SK-N-SH treated with all-trans-retinoic acid at 6 μM for 48 hours (cell line): ENCODE data around the gene OR51B4.
A peak's percentile ranks its signal among the peaks of the same experiment; 100 is the strongest.
"Not testable (repeated sequence)": the region's sequence is repeated elsewhere in the genome, so short reads cannot be mapped to it uniquely, and the experiment has no call there.

Experiments
- ATAC-seq: fragments of 200-7000 bp; cut with Tn5 transposase; 3 replicates; pipeline ENCODE4 v1.9.1; 2020; ENCODE audit warnings: mild to moderate bottlenecking, moderate library complexity
- ARNTL ChIP-seq: fragments of 450-650 bp; formaldehyde crosslinking; IDR thresholded peaks from 2 replicates; pipeline ENCODE4 v1.5.0; 2020; ENCODE audit warnings: low read depth, mild to moderate bottlenecking, moderate library complexity, borderline replicate concordance
- CSDC2 ChIP-seq: fragments of 250-450 bp; sonication (Bioruptor Pico); IDR thresholded peaks from 2 replicates; pipeline ENCODE4 v1.5.0; 2020; ENCODE audit warnings: mild to moderate bottlenecking, moderate library complexity
- ESRRG ChIP-seq: fragments of 250-450 bp; sonication (Bioruptor Pico); IDR thresholded peaks from 2 replicates; pipeline ENCODE4 v1.6.1; 2021; ENCODE audit warnings: mild to moderate bottlenecking
- GLIS3 ChIP-seq: fragments of 250-450 bp; sonication (Bioruptor Pico); IDR thresholded peaks from 2 replicates; pipeline ENCODE4 v1.5.0; 2020; ENCODE audit warnings: mild to moderate bottlenecking, moderate library complexity
- OSR1 ChIP-seq: fragments of 250-450 bp; sonication (Bioruptor Pico); IDR thresholded peaks from 2 replicates; pipeline ENCODE4 v1.8.0; 2022; ENCODE audit warnings: moderate library complexity, mild to moderate bottlenecking, inconsistent platforms
- POU6F1 ChIP-seq: fragments of 250-450 bp; sonication (Bioruptor Pico); IDR thresholded peaks from 2 replicates; pipeline ENCODE4 v1.8.0; 2021; ENCODE audit warnings: low read depth, mild to moderate bottlenecking, moderate library complexity, borderline replicate concordance
- PPARA ChIP-seq: fragments of 250-450 bp; sonication (Bioruptor Pico); IDR thresholded peaks from 2 replicates; pipeline ENCODE4 v1.5.0; 2020; ENCODE audit warnings: mild to moderate bottlenecking, borderline replicate concordance
- RARB ChIP-seq: fragments of 250-450 bp; sonication (Bioruptor Pico); IDR thresholded peaks from 2 replicates; pipeline ENCODE4 v1.8.0; 2021; ENCODE audit warnings: mild to moderate bottlenecking, moderate library complexity
- SNAI2 ChIP-seq: fragments of 250-450 bp; sonication (Bioruptor Pico); IDR thresholded peaks from 2 replicates; pipeline ENCODE4 v1.5.0; 2020; ENCODE audit warnings: mild to moderate bottlenecking, moderate library complexity
- TCF4 ChIP-seq: fragments of 250-450 bp; sonication (Bioruptor Pico); IDR thresholded peaks from 2 replicates; pipeline ENCODE4 v1.8.0; 2021; ENCODE audit warnings: mild to moderate bottlenecking, moderate library complexity, borderline replicate concordance
- TOX ChIP-seq: fragments of 250-450 bp; sonication (Bioruptor Pico); IDR thresholded peaks from 2 replicates; pipeline ENCODE4 v1.8.0; 2021; ENCODE audit warnings: mild to moderate bottlenecking, moderate library complexity, borderline replicate concordance
- TSHZ2 ChIP-seq: fragments of 250-450 bp; sonication (Bioruptor Pico); IDR thresholded peaks from 2 replicates; pipeline ENCODE4 v1.5.0; 2020; ENCODE audit warnings: mild to moderate bottlenecking, moderate library complexity
- ZC3H10 ChIP-seq: fragments of 250-450 bp; sonication (Bioruptor Pico); IDR thresholded peaks from 2 replicates; pipeline ENCODE4 v1.5.1; 2021; ENCODE audit warnings: mild to moderate bottlenecking, moderate library complexity
- ZFP3 ChIP-seq: fragments of 250-450 bp; sonication (Bioruptor Pico); IDR thresholded peaks from 2 replicates; pipeline ENCODE4 v1.5.0; 2020; ENCODE audit warnings: mild to moderate bottlenecking, moderate library complexity
- ZFP30 ChIP-seq: fragments of 450-650 bp; formaldehyde crosslinking; IDR thresholded peaks from 2 replicates; pipeline ENCODE4 v1.5.0; 2022; ENCODE audit warnings: mild to moderate bottlenecking, moderate library complexity
- ZNF565 ChIP-seq: fragments of 450-650 bp; formaldehyde crosslinking; conservative IDR thresholded peaks from 2 replicates; pipeline ENCODE4 v1.5.0; 2020; ENCODE audit warnings: low read depth, mild to moderate bottlenecking, moderate library complexity
- ZNF70 ChIP-seq: fragments of 450-650 bp; formaldehyde crosslinking; IDR thresholded peaks from 2 replicates; pipeline ENCODE4 v1.5.0; 2020; ENCODE audit warnings: mild to moderate bottlenecking, moderate library complexity

The OR51B4 gene

GRCh38 chr11:5297721-5298323 is 3.9 kb downstream of the OR51B4 start:
- ATAC-seq = no peak
- TF ChIP-seq TCF4 (CRISPR knock-in tag) (no peak), OSR1 (CRISPR knock-in tag) (no peak), POU6F1 (CRISPR knock-in tag) (no peak)

GRCh38 chr11:5294342-5294995 is 7.3 kb downstream of the OR51B4 start:
- not testable (repeated sequence) for ATAC-seq

GRCh38 chr11:5293028-5293427 is 8.7 kb downstream of the OR51B4 start:
- TF ChIP-seq ESRRG (CRISPR knock-in tag) = no peak
- TF ChIP-seq RARB = no peak
- no peak for TF ChIP-seq CSDC2 (CRISPR knock-in tag)
- no peak for TF ChIP-seq ARNTL (CRISPR knock-in tag)
- no peak for TF ChIP-seq ZFP3
- no peak for TF ChIP-seq PPARA (CRISPR knock-in tag)
- no peak for TF ChIP-seq OSR1 (CRISPR knock-in tag)
- TF ChIP-seq POU6F1 (CRISPR knock-in tag) = no peak
- TF ChIP-seq ZFP30 (CRISPR knock-in tag) = no peak
- TF ChIP-seq ZNF565 = no peak
- TF ChIP-seq TOX (CRISPR knock-in tag) = no peak
- no peak for TF ChIP-seq GLIS3 (CRISPR knock-in tag)
- TF ChIP-seq TSHZ2 (CRISPR knock-in tag) = no peak
- no peak for TF ChIP-seq ZNF70 (CRISPR knock-in tag)
- no peak for ATAC-seq

GRCh38 chr11:5291207-5291838 is 10.4 kb downstream of the OR51B4 start:
- TF ChIP-seq TCF4 (CRISPR knock-in tag) (no peak), GLIS3 (CRISPR knock-in tag) (no peak), CSDC2 (CRISPR knock-in tag) (no peak), ZFP3 (no peak), ESRRG (CRISPR knock-in tag) (no peak), ARNTL (CRISPR knock-in tag) (no peak), OSR1 (CRISPR knock-in tag) (no peak), TOX (CRISPR knock-in tag) (no peak), ZC3H10 (no peak), PPARA (CRISPR knock-in tag) (no peak), ZFP30 (CRISPR knock-in tag) (no peak), SNAI2 (no peak)

GRCh38 chr11:5290106-5290505 is 11.6 kb downstream of the OR51B4 start:
- TF ChIP-seq ZNF70 (CRISPR knock-in tag) = no peak

More at GRCh38 chr11:5291207-5291838, 10.4 kb downstream of the OR51B4 start:
- peak; percentile 77 for ATAC-seq

More at GRCh38 chr11:5290106-5290505, 11.6 kb downstream of the OR51B4 start:
- no peak for ATAC-seq
